Neuronal stem cell (in vitro differentiated cells): ENCODE data around the gene SPACA7.

Experiments
- DNase-seq: peaks from one replicate; pipeline ENCODE4 v3.0.0-alpha.2; 2013; ENCODE audit warnings: low spot score
- H2AFZ ChIP-seq: one replicate; pipeline ENCODE4 v1.6.1; 2013; ENCODE audit warnings: mild to moderate bottlenecking, low read length, inconsistent platforms
- H2AK5ac ChIP-seq: 2 replicates; pipeline ENCODE4 v1.6.1; 2013; ENCODE audit warnings: low read depth, mild to moderate bottlenecking, inconsistent platforms, low read length, moderate library complexity, mixed read lengths
- H2BK120ac ChIP-seq: 2 replicates; pipeline ENCODE4 v1.6.1; 2013; ENCODE audit warnings: low read depth, mild to moderate bottlenecking, inconsistent platforms, low read length, moderate library complexity, mixed read lengths
- H2BK12ac ChIP-seq: one replicate; pipeline ENCODE4 v1.6.1; 2013; ENCODE audit warnings: low read length, inconsistent platforms
- H2BK15ac ChIP-seq: 2 replicates; pipeline ENCODE4 v1.6.1; 2013; ENCODE audit warnings: mild to moderate bottlenecking, low read length, inconsistent platforms, mixed read lengths
- H2BK5ac ChIP-seq: one replicate; pipeline ENCODE4 v1.6.1; 2013; ENCODE audit warnings: inconsistent platforms, mild to moderate bottlenecking, low read length, moderate library complexity
- H3K14ac ChIP-seq: one replicate; pipeline ENCODE4 v1.6.1; 2013; ENCODE audit warnings: low read length, inconsistent platforms
- H3K18ac ChIP-seq: 2 replicates; pipeline ENCODE4 v1.6.1; 2013; ENCODE audit warnings: low read length, inconsistent platforms
- H3K23ac ChIP-seq: 2 replicates; pipeline ENCODE4 v1.6.1; 2013; ENCODE audit warnings: low read depth, mild to moderate bottlenecking, mixed read lengths, low read length, inconsistent platforms; ENCODE audit not compliant: poor library complexity
- H3K27ac ChIP-seq: replicated peaks from 3 replicates; pipeline ENCODE4 v1.5.1; 2013; ENCODE audit warnings: low read length, inconsistent platforms
- H3K27me3 ChIP-seq, 3 experiments: 2 replicates each; pipeline ENCODE4 v1.6.1; 2013; ENCODE audit warnings: low read length in 3 of 3, mild to moderate bottlenecking in 2 of 3, inconsistent platforms in 1 of 3, low read depth in 1 of 3, mixed read lengths in 1 of 3, moderate library complexity in 1 of 3; ENCODE audit not compliant: control insufficient read depth in 3 of 3, insufficient read depth in 3 of 3
- H3K36me3 ChIP-seq, 2 donors: replicated peaks in 1 of 2; 2 replicates each; pipeline ENCODE4 v1.6.1; 2013; ENCODE audit warnings: low read length in 2 of 2; ENCODE audit not compliant: control insufficient read depth in 2 of 2, insufficient read depth in 2 of 2
- H3K4ac ChIP-seq: 2 replicates; pipeline ENCODE4 v1.6.1; 2013; ENCODE audit warnings: inconsistent platforms, mild to moderate bottlenecking, low read length, moderate library complexity
- H3K4me1 ChIP-seq, 2 donors: 1 replicate in 1 of 2; 2 replicates in 1 of 2; pipeline ENCODE4 v1.6.1; 2013; ENCODE audit warnings: low read length in 2 of 2, low read depth in 1 of 2; ENCODE audit not compliant: control insufficient read depth in 2 of 2, insufficient read depth in 1 of 2
- H3K4me2 ChIP-seq: one replicate; pipeline ENCODE4 v1.6.1; 2013; ENCODE audit warnings: mild to moderate bottlenecking, low read length, inconsistent platforms; ENCODE audit not compliant: insufficient read depth, poor library complexity, severe bottlenecking
- H3K4me3 ChIP-seq, 2 donors: 2 replicates each; pipeline ENCODE4 v1.5.1; 2013; ENCODE audit warnings: low read length in 2 of 2, mild to moderate bottlenecking in 2 of 2, inconsistent platforms in 1 of 2, moderate library complexity in 1 of 2
- H3K79me1 ChIP-seq: one replicate; pipeline ENCODE4 v1.6.1; 2013; ENCODE audit warnings: low read depth, mild to moderate bottlenecking, inconsistent platforms, low read length, moderate library complexity
- H3K9ac ChIP-seq: one replicate; pipeline ENCODE4 v1.6.1; 2013; ENCODE audit warnings: mild to moderate bottlenecking, low read depth, low read length, inconsistent platforms; ENCODE audit not compliant: poor library complexity
- H3K9me3 ChIP-seq, 2 donors: replicated peaks in 1 of 2; 2 replicates each; pipeline versions ENCODE3 to v1.6.1; 2013; ENCODE audit warnings: low read length in 2 of 2, mild to moderate bottlenecking in 2 of 2, inconsistent platforms in 1 of 2, low read depth in 1 of 2, mixed read lengths in 1 of 2, moderate library complexity in 1 of 2; ENCODE audit not compliant: control insufficient read depth in 2 of 2, insufficient read depth in 1 of 2
- H4K8ac ChIP-seq: one replicate; pipeline ENCODE4 v1.6.1; 2013; ENCODE audit warnings: low read depth, mild to moderate bottlenecking, inconsistent platforms, low read length, moderate library complexity
- H4K91ac ChIP-seq: one replicate; pipeline ENCODE4 v1.6.1; 2013; ENCODE audit warnings: low read length, low read depth, mild to moderate bottlenecking, inconsistent platforms; ENCODE audit not compliant: poor library complexity
- whole genome bisulfite sequencing, 2 donors: extraction: QIAGEN DNeasy Blood & Tissue Kit; methylation state at CpG; one replicate each; pipeline ENCODE4 v1.1.7; 2013; ENCODE audit warnings: missing lambda C conversion rate in 2 of 2, mixed read lengths in 1 of 2; ENCODE audit not compliant: insufficient read length in 2 of 2, insufficient replicate concordance in 1 of 2; ENCODE audit errors: extremely low coverage in 2 of 2; 5-methylcytosine and 5-hydroxymethylcytosine counted together

The SPACA7 gene

GRCh38 chr13:112363867-112364528, 12.2 kb upstream of the SPACA7 start:
- no peak overlapping the region for H4K8ac ChIP-seq
- peaks cover 7 to 8% of the 10 kb centered on the region in 2 donors for H3K9me3 ChIP-seq
- no CpG with 5 or more reads among the region's 12 CpGs for WGBS, 2 donors

GRCh38 chr13:112366907-112367646, 9.1 kb upstream of the SPACA7 start:
- Histone ChIP-seq H2BK5ac (no peak overlapping the region), H2BK15ac (no peak overlapping the region), H3K14ac (no peak overlapping the region), H3K4ac (no peak overlapping the region), H3K79me1 (no peaks in the 10 kb centered on the region), H3K36me3 (no peaks in the 10 kb centered on the region), H3K23ac (no peak overlapping the region), H3K27me3 (no peaks in the 10 kb centered on the region), H3K4me1 (peaks cover 3% of the 10 kb centered on the region in 2 donors), H3K4me3 (no peak overlapping the region), H2BK120ac (no peak overlapping the region), H3K27ac (no peak overlapping the region), H2AK5ac (peak overlapping the region; percentile 90), H2BK12ac (no peak overlapping the region), H3K4me2 (no peak overlapping the region), H3K9ac (no peak overlapping the region), H4K8ac (no peak overlapping the region), H4K91ac (no peak overlapping the region), H3K9me3 (peaks cover 2 to 8% of the 10 kb centered on the region in 2 donors), H3K18ac (no peak overlapping the region), H2AFZ (no peak overlapping the region)
- no peak for DNase-seq
- WGBS, 2 donors = no CpG with 5 or more reads among the region's 4 CpGs

More at GRCh38 chr13:112363867-112364528, 12.2 kb upstream of the SPACA7 start:
- Histone ChIP-seq H3K4ac (no peak overlapping the region), H2BK12ac (no peak overlapping the region), H2BK15ac (no peak overlapping the region), H3K4me1 (peaks cover 3% of the 10 kb centered on the region in 2 donors), H2AK5ac (no peak overlapping the region), H2BK5ac (no peak overlapping the region), H3K4me2 (no peak overlapping the region), H2AFZ (peak overlapping the region; percentile 32), H3K79me1 (no peaks in the 10 kb centered on the region), H3K36me3 (no peaks in the 10 kb centered on the region), H3K9ac (no peak overlapping the region), H3K4me3 (no peak overlapping the region), H3K27ac (no peak overlapping the region), H3K18ac (peak overlapping the region; percentile 92), H4K91ac (peak overlapping the region; percentile 53), H3K23ac (no peak overlapping the region), H3K14ac (no peak overlapping the region), H3K27me3 (no peaks in the 10 kb centered on the region), H2BK120ac (peak overlapping the region; percentile 40)
- no peak for DNase-seq

GRCh38 chr13:112368883-112369282, 7.3 kb upstream of the SPACA7 start:
- no peak overlapping the region for H3K18ac ChIP-seq
- DNase-seq = no peak
- H3K36me3 ChIP-seq = no peaks in the 10 kb centered on the region
- peak overlapping the region; percentile 16 for H4K91ac ChIP-seq
- H3K4me1 ChIP-seq = peaks cover 0 to 3% of the 10 kb centered on the region in 2 donors
- no CpG with 5 or more reads among the region's 8 CpGs for WGBS, 2 donors
- no peak overlapping the region for H2AK5ac ChIP-seq
- no peak overlapping the region for H2BK5ac ChIP-seq
- no peak overlapping the region for H3K23ac ChIP-seq
- no peak overlapping the region for H3K9ac ChIP-seq
- no peaks in the 10 kb centered on the region for H3K27me3 ChIP-seq
- H3K14ac ChIP-seq = no peak overlapping the region
- H3K4me2 ChIP-seq = no peak overlapping the region
- H3K27ac ChIP-seq = no peak overlapping the region
- no peak overlapping the region for H3K4me3 ChIP-seq
- no peak overlapping the region for H2BK120ac ChIP-seq
- no peak overlapping the region for H3K4ac ChIP-seq
- H4K8ac ChIP-seq = no peak overlapping the region
- H2AFZ ChIP-seq = no peak overlapping the region
- H2BK15ac ChIP-seq = no peak overlapping the region
- H3K79me1 ChIP-seq = no peaks in the 10 kb centered on the region
- H2BK12ac ChIP-seq = no peak overlapping the region
- H3K9me3 ChIP-seq = peaks cover 2 to 8% of the 10 kb centered on the region in 2 donors

GRCh38 chr13:112370311-112370710, 5.8 kb upstream of the SPACA7 start:
- Histone ChIP-seq H4K91ac (no peak overlapping the region), H3K4me2 (no peak overlapping the region), H3K79me1 (no peaks in the 10 kb centered on the region), H3K27ac (no peak overlapping the region), H3K4ac (no peak overlapping the region), H3K14ac (no peak overlapping the region), H3K27me3 (no peaks in the 10 kb centered on the region), H2BK120ac (no peak overlapping the region), H3K23ac (no peak overlapping the region), H3K9me3 (peaks cover 2 to 8% of the 10 kb centered on the region in 2 donors), H2BK15ac (no peak overlapping the region), H3K18ac (no peak overlapping the region), H2AK5ac (no peak overlapping the region), H3K36me3 (no peaks in the 10 kb centered on the region), H2BK5ac (no peak overlapping the region), H2AFZ (no peak overlapping the region), H3K9ac (no peak overlapping the region), H4K8ac (no peak overlapping the region), H3K4me1 (no peaks in the 10 kb centered on the region), H2BK12ac (no peak overlapping the region), H3K4me3 (no peak overlapping the region)
- no peak for DNase-seq
- WGBS, 2 donors = no CpG with 5 or more reads among the region's 3 CpGs
